Right atrium auricular region (tissue), 2 donors: ENCODE data around the gene UBE2J1. TPM values are rescaled to one million over a fixed set of nuclear protein-coding genes. Genes with fewer than 3 reads are reported as not detected.
"Not testable (repeated sequence)": the region's sequence is repeated elsewhere in the genome, so short reads cannot be mapped to it uniquely, and the experiment has no call there.

Experiments used
- DNase-seq: peaks from one replicate; pipeline ENCODE4 v3.0.0-alpha.2; 2019; ENCODE audit warnings: low spot score
- H3K27ac ChIP-seq, 2 donors: fragments of 200-600 bp; sonication (generic); 1 replicate in 1 of 2; 2 replicates in 1 of 2; pipeline ENCODE4 v1.5.1; 2016 to 2019
- H3K27me3 ChIP-seq, 2 donors: fragments of 200-600 bp; sonication (generic); one replicate each; pipeline versions ENCODE4 v1.5.1 to v1.6.0; 2017 to 2019
- H3K36me3 ChIP-seq: fragments of 200-600 bp; sonication (generic); one replicate; pipeline ENCODE4 v1.5.1; 2016
- H3K4me1 ChIP-seq, 2 donors: fragments of 200-600 bp; sonication (generic); one replicate each; pipeline versions ENCODE4 v1.5.1 to v1.6.0; 2017 to 2019
- H3K4me3 ChIP-seq, 2 donors: fragments of 200-600 bp; sonication (generic); 1 replicate in 1 of 2; 2 replicates in 1 of 2; pipeline ENCODE4 v1.5.1; 2017 to 2019; ENCODE audit warnings: mild to moderate bottlenecking in 1 of 2, moderate library complexity in 1 of 2
- H3K9me3 ChIP-seq, 2 donors: fragments of 200-600 bp; sonication (generic); one replicate each; pipeline ENCODE4 v1.5.1; 2019
- CTCF ChIP-seq, 2 donors: fragments of 200-600 bp; sonication (generic); IDR thresholded peaks; one replicate each; pipeline ENCODE4 v1.5.1; 2019; ENCODE audit warnings: antibody characterized with exemption in 2 of 2
- total RNA-seq, 2 donors: library from RNA; depleted of rRNA; stranded (reverse); fragments of >200 nt; gene quantifications; one replicate each; pipeline ENCODE4 v1.1.0, GENCODE V29; 2016

Gene UBE2J1
- total RNA-seq, 2 donors from 2014 or later: 13.8 to 15.6 TPM

GRCh38 chr6:89311530-89311852 lies 41.0 kb downstream of the UBE2J1 start:
- Histone ChIP-seq H3K27ac (no peak overlapping the region), H3K27me3 (no peaks in the 10 kb centered on the region), H3K4me3 (peak overlapping the region in 1 of 2 donors; percentile 10), H3K9me3 (no peaks in the 10 kb centered on the region), H3K4me1 (peaks cover 0 to 21% of the 10 kb centered on the region in 2 donors), H3K36me3 (no peaks in the 10 kb centered on the region)
- TF ChIP-seq CTCF (IDR thresholded peaks at IDR 0.05): peak in 1 of 2 donors; percentile 31
- no peak for DNase-seq

- Histone ChIP-seq H3K9me3 (no peaks in the 10 kb centered on the region), H3K4me3 (no peak overlapping the region), H3K4me1 (peaks cover 0 to 21% of the 10 kb centered on the region in 2 donors), H3K36me3 (no peaks in the 10 kb centered on the region), H3K27ac (no peak overlapping the region), H3K27me3 (no peaks in the 10 kb centered on the region)
- DNase-seq: no peak
- TF ChIP-seq CTCF (IDR thresholded peaks at IDR 0.05): no peak
Observed at GRCh38 chr6:89310929-89311328, 41.6 kb downstream of the UBE2J1 start.

GRCh38 chr6:89308525-89309395 lies 43.8 kb downstream of the UBE2J1 start:
- TF ChIP-seq CTCF (IDR thresholded peaks at IDR 0.05): no peak
- Histone ChIP-seq H3K27me3 (no peaks in the 10 kb centered on the region), H3K27ac (no peak overlapping the region), H3K4me1 (peaks cover 0 to 21% of the 10 kb centered on the region in 2 donors), H3K4me3 (no peak overlapping the region), H3K36me3 (no peaks in the 10 kb centered on the region), H3K9me3 (peaks cover 0 to 2% of the 10 kb centered on the region in 2 donors)
- no peak for DNase-seq

GRCh38 chr6:89304517-89304916 lies 48.0 kb downstream of the UBE2J1 start:
- H3K36me3 ChIP-seq, H3K4me3 ChIP-seq, H3K27ac ChIP-seq, DNase-seq, H3K27me3 ChIP-seq, H3K9me3 ChIP-seq, H3K4me1 ChIP-seq: not testable (repeated sequence)

GRCh38 chr6:89302936-89303335 lies 49.6 kb downstream of the UBE2J1 start:
- H3K27ac ChIP-seq: no peak overlapping the region
- peaks cover 0 to 15% of the 10 kb centered on the region in 2 donors for H3K4me1 ChIP-seq
- no peaks in the 10 kb centered on the region for H3K27me3 ChIP-seq
- DNase-seq: no peak
- no peak overlapping the region for H3K4me3 ChIP-seq
- H3K9me3 ChIP-seq: peaks cover 0 to 6% of the 10 kb centered on the region in 2 donors
- H3K36me3 ChIP-seq: no peaks in the 10 kb centered on the region
- TF ChIP-seq CTCF (IDR thresholded peaks at IDR 0.05): no peak

GRCh38 chr6:89302195-89302770 lies 50.2 kb downstream of the UBE2J1 start:
- no peak for DNase-seq
- peaks cover 0 to 6% of the 10 kb centered on the region in 2 donors for H3K9me3 ChIP-seq
- no peak overlapping the region for H3K4me3 ChIP-seq
- H3K27me3 ChIP-seq: no peaks in the 10 kb centered on the region
- H3K27ac ChIP-seq: no peak overlapping the region
- H3K4me1 ChIP-seq: peaks cover 0 to 20% of the 10 kb centered on the region in 2 donors
- TF ChIP-seq CTCF (IDR thresholded peaks at IDR 0.05): no peak
- H3K36me3 ChIP-seq: no peaks in the 10 kb centered on the region
